HEK293T (cell line): ENCODE data around the gene NUDT7.

ENCODE experiments used
- ARNT ChIP-seq: fragments of 450-650 bp; IDR thresholded peaks from 2 replicates; pipeline ENCODE4 v1.6.1; 2017; ENCODE audit warnings: mild to moderate bottlenecking
- BHLHE40 ChIP-seq: fragments of 450-650 bp; IDR thresholded peaks from 2 replicates; pipeline ENCODE4 v1.6.1; 2016; ENCODE audit warnings: mild to moderate bottlenecking, moderate library complexity, borderline replicate concordance
- FOXA1 ChIP-seq: fragments of 450-650 bp; IDR thresholded peaks from 2 replicates; pipeline ENCODE4 v1.6.1; 2016; ENCODE audit warnings: mild to moderate bottlenecking
- HDGF ChIP-seq: fragments of 450-650 bp; IDR thresholded peaks from 2 replicates; pipeline ENCODE4 v1.6.1; 2017; ENCODE audit warnings: antibody characterized with exemption, borderline replicate concordance
- NFRKB ChIP-seq: fragments of 450-650 bp; IDR thresholded peaks from 2 replicates; pipeline ENCODE4 v1.6.1; 2016; ENCODE audit warnings: mild to moderate bottlenecking, moderate library complexity
- PKNOX1 ChIP-seq: fragments of 450-650 bp; IDR thresholded peaks from 2 replicates; pipeline ENCODE4 v1.6.1; 2016
- SP1 ChIP-seq: fragments of 450-650 bp; IDR thresholded peaks from 2 replicates; pipeline ENCODE4 v1.6.1; 2017
- SUZ12 ChIP-seq: fragments of 450-650 bp; IDR thresholded peaks from 2 replicates; pipeline ENCODE4 v1.6.1; 2016; ENCODE audit warnings: mild to moderate bottlenecking
- TARDBP ChIP-seq: fragments of 450-650 bp; IDR thresholded peaks from 2 replicates; pipeline ENCODE4 v1.6.1; 2016

GRCh38 chr16:77690416-77690815 is 31.9 kb upstream of the NUDT7 start:
- TF ChIP-seq SP1 (no peak), HDGF (no peak), FOXA1 (no peak), NFRKB (no peak), TARDBP (no peak), PKNOX1 (no peak), SUZ12 (no peak), BHLHE40 (no peak), ARNT (no peak)
